HUES48 (cell line): ENCODE results near the gene SARNP.
"Not testable (repeated sequence)": the region's sequence is repeated elsewhere in the genome, so short reads cannot be mapped to it uniquely, and the experiment has no call there.

Experiments used
- H3K27ac ChIP-seq: one replicate; pipeline ENCODE4 v1.7.0; 2013; ENCODE audit warnings: low read depth, low read length, inconsistent platforms
- H3K27me3 ChIP-seq: 2 replicates; pipeline ENCODE4 v1.6.1; 2013; ENCODE audit warnings: mild to moderate bottlenecking, low read length; ENCODE audit not compliant: control insufficient read depth, insufficient read depth
- H3K36me3 ChIP-seq: 2 replicates; pipeline ENCODE4 v1.6.1; 2013; ENCODE audit warnings: low read length; ENCODE audit not compliant: control insufficient read depth, insufficient read depth
- H3K4me1 ChIP-seq: 2 replicates; pipeline ENCODE4 v1.6.1; 2013; ENCODE audit warnings: mild to moderate bottlenecking, low read length; ENCODE audit not compliant: control insufficient read depth, insufficient read depth
- H3K4me3 ChIP-seq: 2 replicates; pipeline ENCODE4 v1.5.1; 2013; ENCODE audit warnings: mild to moderate bottlenecking, low read depth, low read length
- H3K9ac ChIP-seq: 2 replicates; pipeline ENCODE4 v1.6.1; 2013; ENCODE audit warnings: mild to moderate bottlenecking, low read depth, low read length, moderate library complexity
- H3K9me3 ChIP-seq: 2 replicates; pipeline ENCODE4 v1.6.1; 2013; ENCODE audit warnings: low read length; ENCODE audit not compliant: control insufficient read depth, insufficient read depth

SARNP gene

GRCh38 chr12:55817345-55818139 is at the start of gene SARNP, which contains the start of gene ORMDL2:
Gene SARNP, minus strand, starts transcription at chr12:55817724. Its CDS starts 23 bp downstream, at chr12:55817701.
Gene ORMDL2, plus strand, starts transcription at chr12:55818041. Its CDS starts 959 bp downstream, at chr12:55819000.
- Histone ChIP-seq H3K4me1 (peaks cover 33% of the 10 kb centered on the region), H3K27me3 (no peaks in the 10 kb centered on the region), H3K27ac (peak within 1 kb of the TSS; percentile 89), H3K9me3 (no peaks in the 10 kb centered on the region), H3K9ac (peak within 1 kb of the TSS; percentile 91), H3K36me3 (peaks cover 56% of the 10 kb centered on the region), H3K4me3 (peak within 1 kb of the TSS; percentile 94)

- H3K27me3 ChIP-seq, H3K36me3 ChIP-seq, H3K9ac ChIP-seq, H3K9me3 ChIP-seq, H3K27ac ChIP-seq, H3K4me3 ChIP-seq, H3K4me1 ChIP-seq: not testable (repeated sequence)
Observed at GRCh38 chr12:55866454-55867004, 49.0 kb upstream of the SARNP start.

GRCh38 chr12:55865327-55865726 is 47.8 kb upstream of the SARNP start:
- Histone ChIP-seq H3K9me3 (no peaks in the 10 kb centered on the region), H3K4me3 (no peak overlapping the region), H3K4me1 (no peaks in the 10 kb centered on the region), H3K9ac (no peak overlapping the region), H3K36me3 (no peaks in the 10 kb centered on the region), H3K27me3 (no peaks in the 10 kb centered on the region), H3K27ac (no peak overlapping the region)

- not testable (repeated sequence) for H3K27me3 ChIP-seq, H3K9ac ChIP-seq, H3K27ac ChIP-seq, H3K36me3 ChIP-seq, H3K4me1 ChIP-seq, H3K9me3 ChIP-seq, H3K4me3 ChIP-seq
Observed at GRCh38 chr12:55862931-55863330, 45.4 kb upstream of the SARNP start.

- H3K27ac ChIP-seq, result no peak overlapping the region
- no peaks in the 10 kb centered on the region for H3K9me3 ChIP-seq
- no peak overlapping the region for H3K4me3 ChIP-seq
- no peaks in the 10 kb centered on the region for H3K36me3 ChIP-seq
- H3K27me3 ChIP-seq, result no peaks in the 10 kb centered on the region
- H3K4me1 ChIP-seq, result no peaks in the 10 kb centered on the region
- H3K9ac ChIP-seq, result no peak overlapping the region
Observed at GRCh38 chr12:55862286-55862685, 44.8 kb upstream of the SARNP start.

GRCh38 chr12:55861871-55862270 is 44.3 kb upstream of the SARNP start:
- Histone ChIP-seq H3K4me1 (no peaks in the 10 kb centered on the region), H3K9me3 (no peaks in the 10 kb centered on the region), H3K9ac (no peak overlapping the region), H3K27me3 (no peaks in the 10 kb centered on the region), H3K36me3 (no peaks in the 10 kb centered on the region), H3K4me3 (no peak overlapping the region), H3K27ac (no peak overlapping the region)

GRCh38 chr12:55861396-55861795 is 43.9 kb upstream of the SARNP start:
- Histone ChIP-seq H3K4me1 (no peaks in the 10 kb centered on the region), H3K27me3 (no peaks in the 10 kb centered on the region), H3K4me3 (no peak overlapping the region), H3K9me3 (no peaks in the 10 kb centered on the region), H3K36me3 (no peaks in the 10 kb centered on the region), H3K27ac (no peak overlapping the region), H3K9ac (no peak overlapping the region)

- no peak overlapping the region for H3K27ac ChIP-seq
- H3K4me1 ChIP-seq, result no peaks in the 10 kb centered on the region
- no peak overlapping the region for H3K9ac ChIP-seq
- no peaks in the 10 kb centered on the region for H3K36me3 ChIP-seq
- H3K4me3 ChIP-seq, result no peak overlapping the region
- no peaks in the 10 kb centered on the region for H3K27me3 ChIP-seq
- H3K9me3 ChIP-seq, result no peaks in the 10 kb centered on the region
Observed at GRCh38 chr12:55852740-55853139, 35.2 kb upstream of the SARNP start.

- Histone ChIP-seq H3K4me3 (no peak overlapping the region), H3K4me1 (no peaks in the 10 kb centered on the region), H3K27ac (no peak overlapping the region), H3K36me3 (no peaks in the 10 kb centered on the region), H3K9me3 (no peaks in the 10 kb centered on the region), H3K27me3 (no peaks in the 10 kb centered on the region), H3K9ac (no peak overlapping the region)
Observed at GRCh38 chr12:55850893-55851292, 33.4 kb upstream of the SARNP start.

GRCh38 chr12:55850401-55850800 is 32.9 kb upstream of the SARNP start:
- Histone ChIP-seq H3K27ac (no peak overlapping the region), H3K9ac (no peak overlapping the region), H3K4me3 (no peak overlapping the region), H3K4me1 (no peaks in the 10 kb centered on the region), H3K9me3 (no peaks in the 10 kb centered on the region), H3K36me3 (no peaks in the 10 kb centered on the region), H3K27me3 (no peaks in the 10 kb centered on the region)

- Histone ChIP-seq H3K9me3 (no peaks in the 10 kb centered on the region), H3K9ac (no peak overlapping the region), H3K4me1 (no peaks in the 10 kb centered on the region), H3K4me3 (no peak overlapping the region), H3K27ac (no peak overlapping the region), H3K36me3 (no peaks in the 10 kb centered on the region), H3K27me3 (no peaks in the 10 kb centered on the region)
Observed at GRCh38 chr12:55849616-55850343, 32.3 kb upstream of the SARNP start.
